NCI-H146 treated with DMSO at 0.1 percent for 48 hours (cell line): Measurements from ENCODE around the gene AIF1.

Experiments
- DNase-seq: peaks from one replicate; lab custom pipeline; 2025; ENCODE audit not compliant: unreplicated experiment; lab: John Stamatoyannopoulos, UW

The AIF1 gene

GRCh38 chr6:31663126-31663960 is 48.3 kb downstream of the AIF1 start:
- no peak for DNase-seq

GRCh38 chr6:31663961-31664789 is 49.1 kb downstream of the AIF1 start:
- no peak for DNase-seq

- DNase-seq: peak; percentile 80
Observed at GRCh38 chr6:31664790-31665500, 49.9 kb downstream of the AIF1 start, which contains the start of gene GPANK1. Gene GPANK1 (minus strand): TSS chr6:31664997. CDS start chr6:31664478, 519 bp downstream.

- DNase-seq: peak; percentile 96
Observed at GRCh38 chr6:31665501-31666336, 50.7 kb downstream of the AIF1 start, which contains the start of gene CSNK2B. Gene CSNK2B (plus strand): TSS chr6:31666080. CDS start chr6:31666832, 752 bp downstream.

GRCh38 chr6:31666337-31666965 is 51.4 kb downstream of the AIF1 start:
- DNase-seq: no peak
